ENCODE results near the gene SCARF1.

The SCARF1 gene

GRCh38 chr17:1628856-1629503 lies 16.6 kb downstream of the SCARF1 start:
- DNase-seq (ENCODE audit: low spot score), result peak; percentile 95

GRCh38 chr17:1627982-1628855 lies 17.3 kb downstream of the SCARF1 start, which contains the start of gene SLC43A2:
Gene SLC43A2, minus strand, starts transcription at chr17:1628834. Its CDS starts 960 bp downstream, at chr17:1627874.
- peak; percentile 86 for DNase-seq (ENCODE audit: low spot score)

- peak; percentile 82 for DNase-seq (ENCODE audit: low spot score)
These were observed 18.1 kb downstream of the SCARF1 start for GRCh38 chr17:1627182-1627981.

DNA sequence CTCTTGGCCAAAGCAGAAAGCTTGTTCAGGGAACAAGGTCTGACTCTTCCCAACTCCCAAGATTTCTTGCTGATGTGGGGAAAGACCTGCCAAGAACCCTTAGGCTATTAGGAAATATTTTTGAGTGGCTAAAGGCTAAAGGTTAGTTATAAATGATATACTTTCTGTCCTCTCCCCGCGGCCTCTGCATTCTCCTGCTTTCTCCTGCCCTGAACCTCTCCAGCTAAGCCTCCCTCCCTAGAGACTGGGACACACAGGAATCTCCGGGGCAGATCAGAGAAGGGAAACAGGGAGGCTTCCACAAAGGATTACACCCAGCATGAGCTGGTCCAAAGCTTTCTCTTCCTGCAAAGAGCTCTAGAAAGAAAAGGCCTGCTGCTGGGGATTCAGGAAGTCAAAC lies 19.2 kb downstream of the SCARF1 start:
- DNase-seq (ENCODE audit: low spot score), result no peak

DNA sequence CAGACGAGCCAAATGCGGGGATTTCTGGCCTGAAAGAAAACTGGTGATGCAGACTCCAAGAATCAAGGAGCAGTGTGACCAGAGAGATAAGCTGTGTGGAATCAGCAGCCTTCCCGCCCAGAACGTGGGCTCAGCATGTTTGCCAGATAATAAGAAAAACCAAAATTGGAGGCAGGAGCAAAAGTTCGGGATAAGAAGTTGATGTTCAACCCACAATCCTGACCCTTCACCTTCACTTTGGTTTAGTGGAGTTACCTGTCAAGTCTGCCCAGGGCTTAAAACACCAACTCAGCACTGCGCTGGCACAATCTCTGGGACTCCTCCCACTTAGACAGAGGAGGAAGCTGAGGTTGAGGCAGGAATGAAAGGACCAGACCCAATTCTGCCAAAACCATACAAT lies 20.0 kb downstream of the SCARF1 start:
- DNase-seq (ENCODE audit: low spot score), result no peak

DNA sequence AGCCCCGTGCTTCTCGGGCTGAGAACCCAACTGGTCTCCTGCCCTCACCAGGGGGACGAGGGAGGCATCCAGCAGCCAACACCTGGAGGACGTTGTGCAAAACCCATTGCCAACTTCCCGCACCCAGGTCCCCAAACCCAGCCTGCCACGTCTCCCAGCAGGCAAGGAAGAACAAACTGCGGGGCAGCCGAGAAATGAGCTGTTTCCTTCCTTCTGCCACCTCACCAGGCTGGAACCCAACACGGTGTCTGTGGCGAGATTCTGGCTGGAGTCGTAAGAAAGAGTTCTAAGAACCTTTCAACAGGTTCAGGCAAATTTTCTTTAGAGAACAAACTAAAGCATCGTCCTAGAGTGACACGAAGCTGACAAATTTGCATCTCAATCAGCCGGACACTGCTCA lies 20.5 kb downstream of the SCARF1 start:
- no peak for DNase-seq (ENCODE audit: low spot score)

DNA sequence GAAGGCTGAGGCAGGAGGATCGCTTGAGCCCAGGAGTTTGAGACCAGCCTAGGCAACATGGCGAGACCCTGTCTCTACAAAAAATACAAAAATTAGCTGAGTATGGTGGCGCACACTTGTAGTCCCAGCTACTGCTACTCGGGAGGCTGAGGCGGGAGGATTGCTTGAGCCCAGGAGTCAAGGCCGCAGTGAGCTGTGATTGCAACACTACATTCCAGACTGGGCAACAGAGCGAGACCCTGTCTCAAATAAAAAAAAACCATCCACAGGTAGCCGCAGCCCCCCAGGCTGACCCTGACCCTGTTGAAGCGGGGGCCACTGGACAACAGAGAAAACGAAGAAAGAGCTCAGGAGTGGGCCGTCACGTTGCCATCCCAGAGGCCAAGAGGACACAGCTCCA lies 20.9 kb downstream of the SCARF1 start:
- no peak for DNase-seq (ENCODE audit: low spot score)

- DNase-seq (ENCODE audit: low spot score), result no peak
These were observed 22.4 kb downstream of the SCARF1 start for GRCh38 chr17:1623057-1623630.

- DNase-seq (ENCODE audit: low spot score), result no peak
These were observed 24.1 kb downstream of the SCARF1 start for GRCh38 chr17:1621273-1621954.

DNA sequence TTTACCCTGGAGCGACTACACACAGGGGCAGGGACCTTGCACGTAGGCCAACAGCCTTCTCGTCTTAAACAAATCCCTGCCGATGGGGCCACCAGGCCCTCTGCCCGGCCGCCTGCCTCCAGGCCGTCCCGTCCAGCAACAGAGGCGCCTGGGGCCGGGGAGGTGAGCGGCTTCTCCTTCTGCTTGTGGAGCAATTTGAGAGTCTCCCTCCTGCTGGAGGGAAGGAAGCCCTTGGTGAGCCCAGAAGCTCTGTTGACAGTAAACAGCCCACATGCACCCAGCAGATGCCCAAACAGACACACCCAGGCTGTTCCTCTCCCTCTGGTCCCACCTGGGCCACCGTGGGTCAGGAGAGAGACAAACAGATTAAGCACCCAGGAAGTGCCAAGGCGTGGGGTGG lies 25.0 kb downstream of the SCARF1 start:
- DNase-seq (ENCODE audit: low spot score), result no peak

- no peak for DNase-seq (ENCODE audit: low spot score)
These were observed 27.8 kb downstream of the SCARF1 start for GRCh38 chr17:1617620-1618174.

DNA sequence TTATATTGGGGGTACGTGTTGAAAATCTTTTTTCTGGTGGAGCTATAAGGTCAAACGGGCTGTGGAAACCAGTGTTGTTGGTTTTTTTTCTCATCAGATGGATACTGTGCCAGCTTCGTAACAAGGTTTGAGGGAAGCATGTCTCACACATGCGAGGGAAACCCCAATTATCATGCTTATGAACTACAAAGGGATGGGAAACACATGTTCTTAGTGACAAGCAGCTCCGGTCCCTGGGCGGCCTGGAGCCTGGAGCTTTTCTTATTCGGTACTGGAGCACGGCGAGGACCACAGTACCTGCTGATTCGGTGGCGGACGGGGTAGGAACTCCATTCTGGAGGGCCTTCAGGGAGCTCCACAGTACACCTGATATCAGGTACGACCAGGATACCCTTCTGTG lies 29.4 kb downstream of the SCARF1 start:
- DNase-seq (ENCODE audit: low spot score), result no peak

GRCh38 chr17:1612400-1612799 lies 33.1 kb downstream of the SCARF1 start:
- DNase-seq (ENCODE audit: low spot score), result no peak

- DNase-seq (ENCODE audit: low spot score), result peak; percentile 64
These were observed 33.8 kb downstream of the SCARF1 start for GRCh38 chr17:1611715-1612114.

DNA sequence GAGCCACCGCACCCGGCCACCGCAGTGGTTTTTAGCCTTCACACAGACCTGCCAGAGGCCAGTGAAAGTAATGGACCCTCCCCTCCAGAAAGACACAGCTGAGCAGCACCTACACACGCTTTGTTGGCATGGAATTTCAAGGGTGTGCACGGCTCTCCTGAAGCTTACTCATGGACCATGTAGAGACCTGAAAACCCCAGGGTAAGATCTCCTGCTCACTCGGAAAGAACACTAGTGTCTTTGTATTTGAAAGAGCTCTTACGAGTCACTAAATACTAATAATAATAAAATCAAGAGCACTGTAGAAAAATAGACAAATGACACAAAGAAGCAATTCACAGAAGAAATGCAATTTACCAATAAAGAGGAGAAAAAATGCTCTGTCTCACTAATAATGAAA lies 36.9 kb downstream of the SCARF1 start:
- DNase-seq (ENCODE audit: low spot score), result no peak

- no peak for DNase-seq (ENCODE audit: low spot score)
These were observed 37.6 kb downstream of the SCARF1 start for GRCh38 chr17:1607971-1608320.

DNA sequence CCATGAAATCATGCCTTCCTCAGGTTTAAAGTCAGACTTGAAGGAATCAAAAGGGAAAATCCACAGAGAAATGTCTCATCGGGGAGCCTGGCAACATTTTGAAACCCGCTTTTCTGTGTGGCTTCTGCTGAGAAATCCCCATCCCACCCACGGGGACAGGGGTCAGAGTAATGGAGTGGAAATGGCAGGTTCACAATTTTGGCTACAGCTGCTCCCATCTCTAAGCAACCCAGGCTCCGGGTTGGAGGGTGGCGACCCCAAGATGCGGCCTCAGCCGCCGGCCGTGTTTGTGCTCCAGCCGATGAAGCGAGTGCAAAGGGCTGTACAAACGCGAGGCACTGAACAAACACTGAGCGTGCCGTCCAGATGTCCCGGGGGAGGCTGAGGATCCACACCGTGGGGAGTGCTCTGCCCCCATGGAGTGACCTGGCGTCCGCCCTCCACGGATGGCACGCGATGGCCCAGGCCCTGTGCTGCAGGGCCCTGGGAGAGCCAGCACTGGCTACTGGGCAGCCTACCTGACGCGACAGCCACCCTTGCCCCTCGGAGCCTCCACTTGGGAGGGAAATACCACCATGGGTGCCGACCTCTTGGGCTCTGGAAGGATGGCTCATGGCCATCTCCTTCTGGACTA lies 39.1 kb downstream of the SCARF1 start:
- DNase-seq (ENCODE audit: low spot score), result no peak

GRCh38 chr17:1605681-1606351 lies 39.7 kb downstream of the SCARF1 start:
- DNase-seq (ENCODE audit: low spot score), result no peak

DNA sequence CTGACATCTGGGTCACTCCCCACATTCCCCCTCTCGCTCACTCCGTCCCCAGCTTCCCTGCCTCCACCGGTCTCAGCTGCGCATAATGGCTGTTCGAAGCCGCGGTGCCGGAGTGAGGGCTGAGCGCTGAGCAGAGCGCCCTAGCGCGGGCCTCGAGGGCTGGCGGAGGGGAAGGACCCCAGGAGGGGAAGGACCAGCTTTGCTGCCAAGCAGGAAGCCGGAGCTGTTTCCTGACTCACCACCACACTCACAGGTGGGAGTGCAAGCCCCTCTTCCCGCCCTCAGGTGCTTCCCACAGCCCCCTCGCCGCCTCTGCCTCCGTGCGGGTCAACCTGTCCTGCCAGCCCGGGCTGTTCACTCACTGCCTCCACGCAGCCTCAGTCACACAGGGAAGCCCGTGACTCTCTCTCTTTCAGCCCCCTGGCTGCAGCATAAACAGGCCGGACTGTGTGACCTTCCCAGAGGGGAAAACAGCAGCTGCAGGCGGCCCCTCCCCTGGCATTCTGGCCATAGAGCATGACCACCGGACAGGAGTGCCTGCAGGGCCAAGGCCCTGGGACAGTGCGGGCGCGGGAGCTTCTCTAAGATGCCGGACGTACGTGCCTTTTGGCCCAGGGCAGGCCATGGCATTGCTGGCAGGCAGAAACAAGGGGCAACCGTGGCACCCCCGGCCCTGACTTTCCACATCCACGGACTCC lies 40.6 kb downstream of the SCARF1 start:
- DNase-seq (ENCODE audit: low spot score), result no peak

DNA sequence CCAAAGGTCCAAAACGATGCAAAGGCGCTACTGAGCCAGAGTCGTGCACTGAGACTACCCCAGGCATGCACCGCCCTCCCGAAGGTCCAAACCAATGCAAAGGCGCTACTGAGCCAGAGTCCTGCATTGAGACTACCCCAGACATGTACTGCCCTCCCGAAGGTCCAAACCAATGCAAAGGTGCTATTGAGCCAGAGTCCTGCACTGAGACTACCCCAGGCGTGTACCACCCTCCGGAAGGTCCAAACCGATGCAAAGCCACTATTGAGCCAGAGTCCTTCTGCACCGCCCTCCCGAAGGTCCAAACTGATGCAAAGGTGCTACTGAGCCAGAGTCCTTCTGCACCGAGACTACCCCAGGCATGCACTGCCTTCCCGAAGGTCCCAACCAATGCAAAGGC lies 44.0 kb downstream of the SCARF1 start:
- DNase-seq (ENCODE audit: low spot score), result no peak

All from pons (tissue), 1 donor.